Activated T-cell treated with anti-CD3 and anti-CD28 coated beads for 48 hours (primary cell): ENCODE measurements around the gene GMEB2.
"Not testable (repeated sequence)": the region's sequence is repeated elsewhere in the genome, so short reads cannot be mapped to it uniquely, and the experiment has no call there.

Experiments used
- DNase-seq: peaks from one replicate; pipeline ENCODE4 v3.0.0-alpha.2; 2020; ENCODE audit warnings: low read depth

GMEB2 gene

GRCh38 chr20:63626424-63627128 is at the start of gene GMEB2:
Gene GMEB2, minus strand, starts transcription at chr20:63627101. Its CDS starts 7,704 bp downstream, at chr20:63619397.
- DNase-seq, result peak; percentile 75

GRCh38 chr20:63675681-63676368 is 48.9 kb upstream of the GMEB2 start:
- no peak for DNase-seq

GRCh38 chr20:63673951-63674350 is 47.0 kb upstream of the GMEB2 start:
- DNase-seq, result no peak

- DNase-seq, result no peak
Observed at GRCh38 chr20:63672666-63673065, 45.8 kb upstream of the GMEB2 start.

- not testable (repeated sequence) for DNase-seq
Observed at GRCh38 chr20:63671695-63672094, 44.8 kb upstream of the GMEB2 start.

- no peak for DNase-seq
Observed at GRCh38 chr20:63668351-63668750, 41.5 kb upstream of the GMEB2 start.

GRCh38 chr20:63667858-63668257 is 41.0 kb upstream of the GMEB2 start:
- DNase-seq, result no peak

GRCh38 chr20:63665708-63666107 is 38.8 kb upstream of the GMEB2 start:
- no peak for DNase-seq

GRCh38 chr20:63664861-63665594 is 38.1 kb upstream of the GMEB2 start:
- no peak for DNase-seq

GRCh38 chr20:63664143-63664851 is 37.4 kb upstream of the GMEB2 start:
- no peak for DNase-seq

- DNase-seq, result no peak
Observed at GRCh38 chr20:63663332-63664066, 36.6 kb upstream of the GMEB2 start.

- no peak for DNase-seq
Observed at GRCh38 chr20:63662813-63663189, 35.9 kb upstream of the GMEB2 start.

- no peak for DNase-seq
Observed at GRCh38 chr20:63661959-63662812, 35.3 kb upstream of the GMEB2 start.

- DNase-seq, result no peak
Observed at GRCh38 chr20:63661108-63661507, 34.2 kb upstream of the GMEB2 start.

- DNase-seq, result no peak
Observed at GRCh38 chr20:63660622-63661021, 33.7 kb upstream of the GMEB2 start.

- DNase-seq, result not testable (repeated sequence)
Observed at GRCh38 chr20:63660174-63660573, 33.3 kb upstream of the GMEB2 start.

- no peak for DNase-seq
Observed at GRCh38 chr20:63659370-63659769, 32.5 kb upstream of the GMEB2 start.

GRCh38 chr20:63658749-63659187 is 31.9 kb upstream of the GMEB2 start:
- DNase-seq, result no peak

GRCh38 chr20:63657937-63658748 is 31.2 kb upstream of the GMEB2 start, which contains the start of gene RTEL1:
Gene RTEL1, plus strand, starts transcription at chr20:63658312. Its CDS starts 1,091 bp downstream, at chr20:63659403.
- DNase-seq, result peak; percentile 87
